HG03097 (cell line): Measurements from ENCODE around the gene C1orf21.

Experiments used
- ATAC-seq: cut with Tn5 transposase; IDR thresholded peaks from one replicate; pipeline ENCODE4 v1.9.1; 2021; ENCODE audit not compliant: unreplicated experiment, low FRiP score

The C1orf21 gene

DNA sequence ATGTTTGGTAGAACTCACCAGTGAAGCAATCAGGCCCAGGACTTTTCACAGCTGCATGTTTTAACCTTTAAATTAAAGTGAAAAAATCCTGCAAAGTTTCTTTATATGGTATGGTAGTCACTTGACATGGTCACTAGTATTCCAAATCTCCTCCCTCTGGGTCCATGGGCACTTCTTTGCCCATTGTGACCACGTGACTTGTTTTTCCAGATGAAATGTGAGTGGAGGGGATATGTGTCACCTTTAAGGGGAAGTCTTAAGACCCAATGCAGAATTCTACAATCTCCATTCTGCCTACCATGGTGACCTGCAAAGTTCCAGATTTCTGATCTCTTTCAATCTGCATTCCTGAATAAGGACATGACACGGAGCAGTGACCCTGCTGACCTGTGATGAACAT is 152.8 kb downstream of the C1orf21 start:
- ATAC-seq: no peak

DNA sequence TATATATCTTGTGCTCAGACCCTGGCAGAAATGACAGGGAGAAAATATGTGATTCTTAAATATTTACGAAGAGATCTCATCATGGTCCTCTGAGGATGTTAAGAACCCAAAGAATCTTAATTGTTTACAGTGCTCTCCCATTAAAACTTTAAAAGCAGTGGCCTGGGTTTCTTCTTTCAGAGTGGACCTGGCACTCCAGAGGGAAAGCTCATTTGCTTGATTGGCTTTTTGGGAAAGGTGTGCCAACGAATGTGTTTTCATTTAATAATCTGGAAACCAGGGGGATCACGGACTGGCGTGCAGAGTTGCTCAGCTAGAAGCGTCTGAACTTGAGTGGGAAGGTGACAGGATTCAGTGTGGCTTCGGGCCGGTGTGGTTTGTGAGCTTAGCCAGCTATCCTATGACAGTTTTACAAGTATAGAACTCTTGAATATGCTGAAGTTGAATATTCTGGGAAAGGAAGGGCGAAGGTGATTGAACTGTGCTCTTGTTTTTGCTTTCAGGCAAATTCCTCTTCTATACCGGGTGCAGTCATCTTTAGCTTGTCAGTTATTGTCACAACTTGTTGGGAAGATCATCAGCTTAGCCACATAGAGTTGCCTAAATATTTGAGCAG is 154.8 kb downstream of the C1orf21 start:
- ATAC-seq: no peak

DNA sequence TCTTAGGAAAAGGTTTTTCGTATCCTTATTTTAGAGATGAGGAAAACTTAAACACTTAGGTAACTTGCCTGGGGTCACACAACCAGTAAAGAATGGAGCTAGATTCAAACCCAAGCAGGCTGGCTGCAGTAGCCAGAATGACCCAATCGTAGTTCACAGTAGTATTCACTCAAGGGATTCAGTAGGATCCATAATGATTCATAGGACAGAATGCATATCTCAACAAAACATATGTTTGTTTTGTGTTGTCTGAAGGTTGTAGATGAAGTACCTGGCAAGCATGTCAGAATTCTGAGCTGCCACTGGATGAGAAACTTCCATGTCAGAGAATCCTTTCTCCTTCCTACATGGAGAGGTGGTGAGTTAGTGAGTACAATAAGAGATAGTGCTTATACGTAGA is 155.5 kb downstream of the C1orf21 start:
- ATAC-seq: no peak

DNA sequence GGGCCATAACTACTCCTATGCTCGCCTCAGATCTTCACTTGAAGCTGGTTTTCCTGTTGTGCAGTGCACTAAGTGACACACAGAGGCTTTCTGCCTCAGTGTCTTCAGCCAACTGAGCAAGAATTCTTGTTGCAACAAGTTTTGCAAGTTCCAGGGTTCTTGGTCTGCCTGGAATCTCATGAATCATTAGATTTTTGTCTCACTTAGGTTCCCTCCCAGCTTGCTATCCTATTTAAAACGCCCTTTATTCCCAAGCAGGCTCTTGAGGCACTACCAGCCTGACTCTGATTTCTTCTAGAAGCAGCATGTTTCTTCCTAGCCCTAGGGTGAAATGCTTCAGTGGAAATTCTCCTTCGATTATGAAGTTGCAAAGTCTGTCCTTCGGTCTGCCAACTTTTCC is 158.8 kb downstream of the C1orf21 start:
- ATAC-seq: no peak

DNA sequence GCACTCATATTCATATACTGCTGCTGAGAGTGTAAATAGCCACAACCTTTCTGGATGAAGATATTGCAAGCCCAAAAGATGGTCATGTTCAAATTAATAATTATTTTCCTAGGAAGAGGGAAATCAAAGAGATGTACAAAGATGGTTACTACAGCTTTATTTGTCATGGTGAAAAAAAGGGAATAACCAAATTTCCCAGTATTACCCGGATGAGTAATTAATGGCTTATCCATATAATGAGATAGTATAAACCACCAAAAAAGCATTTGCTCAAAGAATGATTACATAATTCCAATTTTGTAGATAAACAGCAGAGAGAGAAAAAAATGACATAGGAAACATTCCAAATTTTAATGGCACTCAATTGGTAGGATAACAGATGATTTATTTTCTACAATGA is 165.6 kb downstream of the C1orf21 start:
- no peak for ATAC-seq

DNA sequence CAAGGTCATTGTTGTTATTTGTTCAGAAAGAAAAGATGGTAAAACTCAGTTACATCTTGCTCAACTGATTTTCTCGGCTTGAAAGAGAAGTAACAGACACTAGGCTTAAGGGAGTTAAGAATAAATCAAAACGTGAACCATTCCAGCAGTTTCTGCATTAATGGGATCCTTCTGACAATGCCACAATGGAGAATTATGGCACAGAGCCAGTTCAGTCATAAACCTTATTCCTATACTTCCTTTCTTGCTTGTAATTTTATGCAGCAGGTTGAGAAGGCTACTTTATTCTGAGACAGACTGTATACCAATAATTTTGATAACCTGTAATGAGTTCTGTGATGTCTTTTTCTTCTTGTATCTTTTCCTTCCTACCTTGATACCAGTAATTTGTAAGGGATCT is 167.0 kb downstream of the C1orf21 start:
- no peak for ATAC-seq

DNA sequence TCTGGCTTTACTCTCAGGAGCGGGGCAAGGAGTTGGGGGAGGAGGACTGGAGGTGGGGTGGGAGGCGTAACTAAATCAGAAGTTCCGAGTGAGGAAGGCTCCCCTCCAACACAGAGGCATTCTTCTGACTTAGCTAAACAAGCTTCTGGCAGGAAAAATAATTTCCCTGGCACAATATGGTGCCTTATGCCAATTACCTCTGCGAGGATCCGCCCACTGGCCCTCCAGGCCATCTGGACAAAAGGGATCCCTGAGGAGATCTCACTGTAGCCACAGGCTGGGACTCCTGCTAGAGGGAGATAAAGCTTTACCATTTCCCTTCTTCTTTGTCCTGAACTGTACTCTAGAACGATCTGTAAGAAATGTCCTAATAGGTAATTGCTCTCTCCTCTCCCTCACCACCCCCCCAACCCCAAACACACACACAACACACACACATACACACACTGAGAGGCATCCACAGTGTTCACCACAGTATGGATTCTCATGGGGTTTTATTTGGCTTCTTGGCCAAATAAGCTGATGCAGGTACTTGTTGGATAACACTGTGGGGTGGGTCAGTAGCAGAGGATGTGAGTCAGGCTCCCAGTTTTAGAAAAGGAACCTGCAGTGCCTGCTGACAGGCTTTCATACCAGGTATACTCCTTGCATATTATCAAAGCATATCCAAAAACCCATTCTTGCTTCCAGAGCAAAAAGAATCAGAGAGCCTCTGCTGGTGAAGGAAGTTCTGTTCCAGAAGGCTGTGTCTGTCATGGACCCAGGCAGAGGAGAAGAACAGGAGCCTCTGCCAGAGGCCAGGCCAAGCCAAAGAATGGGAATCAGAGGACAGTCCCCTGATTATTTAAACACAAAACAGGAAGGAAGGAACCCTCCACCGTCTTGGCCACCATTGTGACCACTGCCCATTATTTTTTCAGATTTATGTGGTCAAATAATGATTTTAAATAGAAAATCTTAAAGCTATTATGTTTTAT is 169.1 kb downstream of the C1orf21 start:
- no peak for ATAC-seq

DNA sequence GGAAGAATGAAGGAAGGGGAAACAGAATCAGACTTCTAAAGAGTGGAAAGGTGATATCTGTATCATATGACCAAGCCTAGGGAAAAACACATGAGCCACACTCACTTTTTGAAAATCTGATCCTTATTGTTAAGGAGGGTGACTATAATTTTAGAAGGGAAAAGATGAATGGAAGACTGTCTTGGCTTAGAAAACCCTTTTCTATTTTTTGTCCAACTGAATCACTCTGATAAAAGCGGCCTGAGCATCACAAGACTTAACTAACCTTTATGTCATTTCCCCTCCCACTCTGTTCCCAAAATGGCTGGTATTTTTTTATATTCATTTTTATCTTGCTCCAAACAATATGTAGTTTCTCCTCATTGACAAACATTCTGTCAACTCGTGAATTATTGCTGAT is 169.8 kb downstream of the C1orf21 start:
- no peak for ATAC-seq

DNA sequence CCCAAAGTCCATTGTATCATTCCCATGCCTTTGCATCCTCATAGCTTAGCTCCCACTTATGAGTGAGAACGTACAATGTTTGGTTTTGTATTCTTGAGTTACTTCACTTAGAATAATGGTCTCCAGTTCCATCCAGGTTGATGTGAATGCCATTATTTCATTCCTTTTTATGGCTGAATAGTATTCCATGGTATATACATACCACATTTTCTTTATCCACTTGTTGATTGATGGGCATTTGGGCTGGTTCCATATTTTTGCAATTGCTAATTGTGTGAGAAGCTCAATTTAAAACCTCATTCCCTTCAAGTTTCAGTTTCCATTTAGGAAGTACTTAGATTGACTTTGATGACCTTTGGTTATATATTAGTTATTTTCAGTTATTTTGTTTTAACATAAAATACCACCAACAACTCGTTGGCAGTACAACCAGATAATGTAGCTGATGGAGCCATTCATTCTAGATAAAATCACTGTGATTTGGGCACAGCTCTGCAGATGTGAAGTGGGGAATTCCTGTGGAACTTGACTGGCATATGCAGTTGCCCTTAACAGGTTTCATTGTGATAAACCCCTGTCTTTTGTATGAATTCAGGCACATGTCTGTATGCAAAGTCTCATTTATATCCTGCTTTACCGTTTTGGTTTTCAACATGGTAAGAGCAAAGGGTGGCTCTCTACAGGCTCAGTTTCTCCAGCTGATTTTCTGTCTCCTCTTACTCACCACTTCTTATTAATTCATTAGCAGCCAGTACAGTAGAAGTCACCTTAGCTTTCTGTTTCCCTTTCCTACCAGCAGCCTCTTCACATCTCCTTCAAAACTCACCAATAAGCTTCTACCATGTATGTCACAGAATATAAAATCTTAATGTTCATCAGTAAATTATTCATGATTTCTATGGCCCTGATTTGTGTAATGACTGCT is 170.9 kb downstream of the C1orf21 start:
- ATAC-seq: no peak

DNA sequence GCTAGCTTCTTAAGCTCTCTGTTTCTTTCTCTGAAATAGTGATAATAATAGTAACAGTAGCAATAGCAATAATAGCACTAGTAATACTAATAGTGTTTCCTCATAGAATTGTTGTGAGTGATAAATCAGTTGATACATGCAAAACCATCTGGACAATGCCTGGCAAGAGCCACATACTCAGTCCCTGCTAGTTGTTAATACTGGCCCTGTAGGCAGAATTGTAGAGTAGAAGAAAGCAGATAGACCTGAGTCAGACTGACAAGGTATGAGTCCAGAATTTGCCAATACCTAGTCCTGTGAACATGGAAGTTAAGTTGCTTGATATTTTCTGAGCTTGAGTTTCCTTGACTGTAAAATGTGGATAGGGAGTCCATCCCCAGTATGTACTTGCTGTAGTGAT is 171.9 kb downstream of the C1orf21 start:
- ATAC-seq: no peak

DNA sequence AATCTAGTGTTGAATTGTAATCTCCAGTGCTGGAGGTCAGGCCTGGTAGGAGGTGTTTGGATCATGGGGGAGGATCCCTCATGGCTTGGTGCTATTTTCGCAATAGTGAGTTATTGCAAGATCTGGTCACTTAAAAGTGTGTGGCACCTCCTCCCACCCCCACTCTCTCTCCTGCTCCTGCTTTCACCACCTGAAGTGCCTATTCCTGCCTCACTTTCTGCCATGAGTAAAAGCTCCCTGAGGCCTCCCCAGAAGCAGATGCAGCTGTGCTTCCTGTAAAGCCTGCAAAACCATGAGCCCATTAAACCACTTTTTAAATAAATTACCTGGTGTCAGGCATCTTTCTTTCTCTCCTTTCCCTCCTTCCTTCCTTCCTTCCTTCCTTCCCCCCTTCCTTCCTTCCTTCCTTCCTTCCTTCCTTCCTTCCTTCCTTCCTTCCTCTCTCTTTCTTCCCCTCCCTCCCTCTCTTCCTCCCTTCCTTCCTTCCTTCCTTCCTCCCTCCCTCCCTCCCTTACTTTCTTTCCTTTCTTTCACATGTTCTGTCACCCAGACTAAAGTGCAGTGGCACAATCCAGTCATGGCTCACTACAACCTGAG is 172.4 kb downstream of the C1orf21 start:
- no peak for ATAC-seq

DNA sequence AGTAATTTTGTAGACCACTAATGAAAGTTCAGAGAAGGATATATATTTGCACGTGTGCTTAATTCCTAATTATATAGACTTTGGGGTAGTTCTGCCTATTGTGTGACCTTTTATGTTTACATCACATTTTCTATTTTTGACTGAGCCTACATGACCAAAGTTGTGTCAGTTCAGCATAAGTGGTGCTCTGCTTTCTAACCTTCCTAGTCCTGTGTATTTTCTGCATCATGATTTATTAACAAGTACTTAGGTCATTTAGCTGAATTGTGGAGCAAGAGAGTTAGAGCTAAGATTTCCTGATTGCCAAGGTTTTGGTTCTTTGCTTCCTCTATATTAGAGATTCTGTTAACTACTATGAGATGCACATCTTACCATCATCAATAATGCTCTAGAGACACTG is 176.0 kb downstream of the C1orf21 start:
- no peak for ATAC-seq

DNA sequence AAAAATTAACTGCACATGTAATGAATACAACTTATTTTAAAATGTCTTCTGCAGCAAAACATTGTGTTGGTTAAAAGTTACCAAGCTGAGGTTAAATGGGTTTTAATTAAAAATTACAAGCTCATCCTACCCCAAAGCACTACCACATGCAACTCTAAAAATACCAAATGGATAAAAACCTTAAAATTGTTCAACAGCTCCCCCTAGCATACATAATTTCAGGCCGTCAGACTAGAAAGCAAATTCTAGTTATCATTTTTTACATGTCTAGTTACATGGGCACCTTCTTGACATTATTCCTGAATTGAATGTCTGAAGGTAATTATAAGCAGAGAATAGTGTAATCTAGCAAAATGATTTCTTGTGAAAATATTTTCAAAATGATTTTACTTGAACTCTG is 176.5 kb downstream of the C1orf21 start:
- ATAC-seq: no peak

DNA sequence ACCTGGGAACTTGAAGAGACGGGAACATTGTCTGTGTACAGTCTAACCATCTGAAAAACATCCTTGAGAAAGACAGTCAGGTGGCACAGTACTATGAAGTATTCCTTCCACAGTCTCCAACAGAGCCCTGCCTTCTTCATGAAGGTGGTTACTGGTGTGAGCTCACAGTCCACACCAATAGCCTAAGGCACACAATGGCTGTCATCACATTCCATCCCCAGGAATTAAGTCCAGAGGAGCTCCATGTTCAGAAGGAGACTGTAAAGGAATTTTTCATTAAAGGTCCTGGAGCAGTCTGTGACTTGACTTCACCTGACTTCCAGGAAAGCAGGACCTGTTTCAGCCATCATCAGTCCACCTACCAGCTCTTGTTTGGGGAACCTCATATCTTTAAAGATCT is 180.2 kb downstream of the C1orf21 start:
- ATAC-seq: no peak

DNA sequence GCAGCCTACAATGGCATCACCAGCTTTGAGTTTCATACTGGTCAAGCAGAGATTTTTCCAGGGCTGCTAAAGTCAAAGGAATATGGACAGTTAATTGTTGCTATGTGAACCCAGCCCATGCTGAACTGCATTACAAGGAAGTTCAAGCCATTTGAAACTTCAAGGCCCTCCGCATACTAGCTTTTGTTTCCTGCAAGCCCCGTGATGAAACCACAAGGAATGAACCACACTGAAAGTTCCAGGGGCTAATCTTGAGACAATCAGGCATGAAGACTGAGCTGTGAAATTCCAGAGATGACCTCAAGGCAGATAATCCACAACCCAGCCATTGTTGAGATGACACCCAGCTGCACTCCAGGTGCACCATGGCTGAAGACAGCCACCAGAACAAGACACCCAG is 180.8 kb downstream of the C1orf21 start:
- ATAC-seq: no peak

DNA sequence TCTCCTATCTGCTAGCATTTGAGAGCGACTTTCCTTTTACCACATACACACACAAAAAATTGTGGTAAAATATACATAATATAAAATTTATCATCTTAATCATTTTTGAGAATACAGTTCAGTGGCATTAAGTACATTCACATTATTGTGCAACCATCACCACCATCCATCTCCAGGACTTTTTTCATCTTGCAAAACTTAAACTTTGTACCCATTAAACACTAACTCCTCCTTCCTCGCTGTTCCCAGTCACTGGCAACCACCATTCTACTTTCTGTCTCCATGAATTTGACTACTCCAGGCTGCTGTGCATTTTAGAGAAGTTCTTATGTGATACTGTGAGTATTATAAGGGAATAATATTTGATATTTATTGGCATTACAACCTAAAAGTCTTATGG is 181.3 kb downstream of the C1orf21 start:
- no peak for ATAC-seq

DNA sequence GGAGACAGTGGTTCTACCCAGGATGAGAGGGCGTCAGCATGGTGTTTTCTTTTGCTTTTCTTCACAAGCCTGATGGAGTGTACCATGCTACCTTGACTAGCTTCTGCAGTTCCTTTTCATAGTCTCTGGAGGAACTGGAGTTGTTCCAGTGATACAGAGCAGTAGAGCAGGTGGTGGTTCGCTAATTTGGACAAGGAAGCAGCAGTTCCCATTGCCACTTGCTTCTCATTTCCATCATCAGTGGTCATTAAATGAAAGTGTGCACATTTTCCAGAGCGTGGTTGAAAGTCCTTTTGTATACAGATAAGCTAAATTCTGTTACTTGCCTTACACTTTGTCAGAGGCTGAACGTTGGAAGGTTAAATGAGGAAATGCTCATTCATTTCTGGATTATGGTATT is 182.3 kb downstream of the C1orf21 start:
- no peak for ATAC-seq

DNA sequence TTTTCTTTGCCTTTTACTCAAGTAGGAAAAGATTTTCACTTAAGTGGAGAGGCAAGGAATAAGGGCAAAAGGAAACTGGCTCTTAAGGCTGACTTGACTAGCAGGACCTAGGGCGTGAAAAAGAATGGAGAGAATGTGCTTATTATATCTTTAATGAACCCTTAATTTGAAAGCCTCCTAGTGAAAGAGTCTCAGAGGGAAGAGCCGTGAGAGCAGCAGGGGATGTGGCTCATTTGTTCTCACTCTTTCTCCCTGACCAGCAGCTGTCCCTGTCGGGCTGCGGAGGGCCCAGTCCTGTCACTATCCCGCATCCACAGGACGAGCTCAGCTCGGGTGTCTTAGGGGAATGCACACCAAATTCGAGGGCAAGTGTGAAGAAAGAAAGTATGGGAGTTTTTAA is 187.8 kb downstream of the C1orf21 start:
- ATAC-seq: no peak

DNA sequence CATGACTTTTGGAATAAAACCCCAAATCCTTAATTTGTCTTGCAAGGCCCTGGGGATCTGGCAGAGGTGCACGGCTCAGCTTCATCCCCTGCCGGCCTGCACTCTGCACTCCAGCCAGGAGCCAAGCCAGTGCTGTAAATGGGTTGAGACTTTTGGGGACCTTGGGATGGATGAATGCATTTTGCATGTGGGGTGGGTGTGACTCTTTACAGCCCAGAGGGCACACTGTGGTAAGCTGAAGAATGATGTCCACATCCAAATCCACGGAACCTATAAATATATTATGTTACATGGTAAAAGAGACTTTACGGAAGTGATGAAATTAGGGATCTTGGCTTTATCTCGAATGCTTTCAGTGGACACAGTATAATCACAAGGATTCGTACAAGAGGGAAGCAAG is 190.0 kb downstream of the C1orf21 start:
- ATAC-seq: no peak

DNA sequence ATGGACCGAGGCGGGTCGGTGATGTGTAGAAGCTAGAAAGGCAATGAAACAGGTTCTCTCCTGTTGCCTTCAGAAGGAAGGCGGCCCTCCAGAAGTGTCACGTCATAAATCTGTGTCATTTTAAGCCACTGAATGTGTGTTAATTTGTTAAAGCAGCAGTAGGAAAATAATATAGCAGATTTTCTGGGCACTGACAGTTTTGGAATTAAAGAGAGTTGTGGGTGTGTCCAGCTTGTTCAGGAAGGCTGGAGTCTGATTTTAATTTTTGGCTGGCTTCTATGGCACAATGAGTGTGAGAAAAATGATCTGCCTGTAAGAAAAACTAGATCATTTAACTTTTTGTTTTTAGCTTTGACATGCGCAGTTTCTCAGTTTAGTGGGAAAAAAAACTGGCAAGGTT is 190.5 kb downstream of the C1orf21 start:
- no peak for ATAC-seq

DNA sequence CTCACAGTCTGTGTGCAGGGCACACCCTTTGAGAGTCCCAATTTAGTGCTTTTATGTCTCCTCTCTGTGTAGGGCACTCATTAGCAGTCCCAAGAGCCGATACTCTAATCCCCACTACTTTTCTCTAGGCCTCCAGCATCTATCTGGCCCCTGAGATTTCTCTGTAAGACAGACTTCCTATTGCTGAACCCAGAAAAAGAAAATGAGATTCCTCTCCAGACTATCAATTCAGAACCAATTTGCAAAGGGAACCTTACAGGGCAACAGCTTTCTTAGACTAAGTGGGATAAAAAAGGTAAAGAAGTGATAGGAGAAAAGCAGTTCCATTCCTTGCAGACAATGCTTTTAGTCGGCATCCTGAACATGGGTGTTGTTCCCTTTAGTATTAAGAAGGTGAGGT is 195.6 kb downstream of the C1orf21 start:
- no peak for ATAC-seq
